GM19397 (cell line): ENCODE measurements around the gene TMEM128.
"Not testable (repeated sequence)": the region's sequence is repeated elsewhere in the genome, so short reads cannot be mapped to it uniquely, and the experiment has no call there.

Source experiments
- ATAC-seq: cut with Tn5 transposase; IDR thresholded peaks from one replicate; pipeline ENCODE4 v1.9.1; 2021; ENCODE audit warnings: mild to moderate bottlenecking, moderate library complexity; ENCODE audit not compliant: unreplicated experiment

TMEM128 gene

DNA sequence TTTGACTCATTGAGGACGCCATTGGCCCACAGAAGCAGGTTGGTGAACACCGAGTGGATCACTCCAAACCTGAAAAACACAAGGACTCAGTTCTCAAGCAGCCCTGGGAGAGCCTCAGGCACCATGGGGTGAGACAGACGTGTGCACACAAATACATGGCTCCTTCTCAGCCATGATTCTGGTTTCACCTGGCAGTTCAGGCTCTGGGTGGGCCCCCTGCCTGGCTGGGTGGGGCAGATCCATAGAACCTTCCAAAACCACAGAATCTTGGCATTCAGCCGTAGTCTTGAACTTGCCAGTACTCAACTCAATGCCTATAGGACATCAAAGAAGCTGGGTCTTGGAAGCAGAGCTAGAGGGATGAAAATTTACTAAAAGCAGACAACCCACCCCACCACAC is 45.5 kb downstream of the TMEM128 start:
- no peak for ATAC-seq

DNA sequence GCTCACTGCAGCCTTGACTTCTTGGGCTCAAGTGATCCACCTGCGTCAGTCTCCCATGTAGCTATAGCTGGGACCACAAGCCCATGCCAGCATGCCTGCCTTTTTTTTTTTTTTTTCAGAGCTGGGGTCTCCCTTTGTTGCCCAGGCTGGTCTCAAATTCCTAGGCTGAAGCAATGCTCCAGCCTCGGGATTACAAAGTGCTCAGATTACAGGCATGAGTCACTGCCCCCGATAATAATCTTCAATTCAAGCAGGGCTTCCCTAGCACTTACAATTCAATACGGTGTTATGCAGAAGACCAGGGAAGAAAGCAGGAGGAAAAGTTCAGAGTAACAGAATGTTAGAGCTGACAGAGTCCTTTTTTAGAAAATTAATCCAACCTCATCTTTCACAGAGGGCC is 47.4 kb downstream of the TMEM128 start:
- no peak for ATAC-seq

DNA sequence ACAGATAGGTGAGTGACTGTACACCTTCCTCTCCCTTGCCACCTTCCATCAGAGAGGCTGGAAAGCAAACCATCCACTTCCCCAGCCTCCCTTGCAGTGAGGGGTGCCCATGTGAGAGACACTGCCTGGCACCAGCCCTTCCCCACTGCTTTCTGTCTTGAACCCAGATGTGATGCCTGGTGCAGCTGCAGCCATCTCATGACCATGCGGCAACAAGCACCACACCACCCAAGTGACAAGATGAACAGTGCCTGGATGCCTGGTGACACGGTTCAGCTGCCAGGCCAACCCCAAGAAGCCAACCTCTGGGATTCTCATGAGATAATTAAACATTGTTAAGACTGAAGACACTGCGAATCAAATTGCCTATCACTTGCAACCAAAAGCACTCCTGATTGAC is 52.7 kb downstream of the TMEM128 start:
- ATAC-seq, result no peak

DNA sequence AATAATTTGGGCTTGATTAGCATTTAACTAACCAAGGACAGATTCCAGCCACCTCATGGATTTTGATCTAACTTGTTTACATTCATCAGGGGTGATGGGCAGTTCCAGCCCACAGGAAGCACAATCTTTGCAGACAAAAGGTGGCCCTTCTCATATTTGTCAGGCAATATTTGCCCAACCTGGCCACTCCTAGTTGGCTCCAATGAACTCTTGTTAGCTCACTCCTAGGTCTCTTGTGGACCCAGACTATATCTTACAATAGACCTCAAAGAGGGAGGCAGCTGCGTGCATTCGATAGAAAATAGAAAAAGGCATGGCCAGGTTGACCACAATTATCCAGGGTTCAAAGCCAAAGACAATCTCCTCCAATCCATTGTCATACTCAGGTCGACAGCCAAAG is 59.5 kb downstream of the TMEM128 start:
- ATAC-seq, result not testable (repeated sequence)
